ENCODE measurements around the gene MAN1A1. TPM values are rescaled to one million over a fixed set of nuclear protein-coding genes. Genes with fewer than 3 reads are reported as not detected.

MAN1A1 gene
- total RNA-seq, 1 donor from 2014 or later: 78.0 TPM

DNA sequence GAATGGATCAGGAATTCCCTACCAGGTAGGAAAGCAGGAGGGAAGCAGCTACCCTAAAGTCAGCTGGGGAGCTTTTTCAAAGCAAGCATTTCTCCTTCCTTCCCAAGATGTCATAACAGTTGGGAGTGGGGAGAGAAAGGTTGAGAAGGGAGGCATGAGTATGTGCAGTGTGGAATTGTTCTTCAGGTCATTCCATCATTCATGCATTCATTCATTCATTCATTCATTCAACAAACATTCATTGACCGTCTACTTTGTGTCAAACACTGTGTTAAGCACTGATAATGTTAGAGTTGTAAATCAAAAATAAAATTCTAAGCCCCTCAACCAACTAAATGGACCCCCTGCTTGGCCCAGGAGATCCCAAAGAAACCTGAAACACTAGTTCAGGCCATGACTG is 221.9 kb downstream of the MAN1A1 start:
- no peak for TF ChIP-seq CTCF (IDR thresholded peaks at IDR 0.05)
- DNase-seq (no peak), ATAC-seq (no peak)
- no peak overlapping the region for H3K4me3 ChIP-seq
- intact Hi-C loops (cut with DNase I): no loop called here
- H3K27ac ChIP-seq: no peak overlapping the region
- H3K4me1 ChIP-seq: peaks cover 17% of the 10 kb centered on the region
- H3K27me3 ChIP-seq (ENCODE audit: low read depth): no peaks in the 10 kb centered on the region
- H3K36me3 ChIP-seq: no peaks in the 10 kb centered on the region
- H3K9me3 ChIP-seq: no peaks in the 10 kb centered on the region
